ENCODE results near the gene TAF11.

- TF ChIP-seq BACH2 (CRISPR knock-in tag; IDR thresholded peaks at IDR 0.05; ENCODE audit: borderline replicate concordance) (no peak), ESRRG (CRISPR knock-in tag; IDR thresholded peaks at IDR 0.05) (no peak), CSRNP3 (CRISPR knock-in tag; IDR thresholded peaks at IDR 0.05) (no peak), CSDC2 (CRISPR knock-in tag; IDR thresholded peaks at IDR 0.05) (no peak), ZNF8 (CRISPR knock-in tag; IDR thresholded peaks at IDR 0.05) (no peak), TSHZ2 (CRISPR knock-in tag; IDR thresholded peaks at IDR 0.05) (no peak), ZFP3 (CRISPR knock-in tag; IDR thresholded peaks at IDR 0.05) (no peak), POU6F1 (CRISPR knock-in tag; IDR thresholded peaks at IDR 0.05; ENCODE audit: borderline replicate concordance, low read depth) (no peak), ARNTL (CRISPR knock-in tag; IDR thresholded peaks at IDR 0.05; ENCODE audit: borderline replicate concordance, low read depth) (no peak), PPARA (CRISPR knock-in tag; IDR thresholded peaks at IDR 0.05; ENCODE audit: borderline replicate concordance) (no peak), SNAI2 (CRISPR knock-in tag; IDR thresholded peaks at IDR 0.05) (no peak), ZFP30 (CRISPR knock-in tag; IDR thresholded peaks at IDR 0.05) (no peak), OSR1 (CRISPR knock-in tag; IDR thresholded peaks at IDR 0.05) (no peak)
- TF ChIP-seq, protein P1, sequence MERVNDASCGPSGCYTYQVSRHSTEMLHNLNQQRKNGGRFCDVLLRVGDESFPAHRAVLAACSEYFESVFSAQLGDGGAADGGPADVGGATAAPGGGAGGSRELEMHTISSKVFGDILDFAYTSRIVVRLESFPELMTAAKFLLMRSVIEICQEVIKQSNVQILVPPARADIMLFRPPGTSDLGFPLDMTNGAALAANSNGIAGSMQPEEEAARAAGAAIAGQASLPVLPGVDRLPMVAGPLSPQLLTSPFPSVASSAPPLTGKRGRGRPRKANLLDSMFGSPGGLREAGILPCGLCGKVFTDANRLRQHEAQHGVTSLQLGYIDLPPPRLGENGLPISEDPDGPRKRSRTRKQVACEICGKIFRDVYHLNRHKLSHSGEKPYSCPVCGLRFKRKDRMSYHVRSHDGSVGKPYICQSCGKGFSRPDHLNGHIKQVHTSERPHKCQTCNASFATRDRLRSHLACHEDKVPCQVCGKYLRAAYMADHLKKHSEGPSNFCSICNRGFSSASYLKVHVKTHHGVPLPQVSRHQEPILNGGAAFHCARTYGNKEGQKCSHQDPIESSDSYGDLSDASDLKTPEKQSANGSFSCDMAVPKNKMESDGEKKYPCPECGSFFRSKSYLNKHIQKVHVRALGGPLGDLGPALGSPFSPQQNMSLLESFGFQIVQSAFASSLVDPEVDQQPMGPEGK (CRISPR knock-in tag; IDR thresholded peaks at IDR 0.05; ENCODE audit: borderline replicate concordance), result no peak
Observed at GRCh38 chr6:34897716-34898115, 9.9 kb upstream of the TAF11 start.

All from SK-N-SH treated with all-trans-retinoic acid at 6 μM for 48 hours (cell line).